ENCODE measurements around the gene DIS3L2.

GRCh38 chr2:232049350-232049749 lies 87.8 kb downstream of the DIS3L2 start:
- TF ChIP-seq CTCF (IDR thresholded peaks at IDR 0.05; ENCODE audit: low read length) = no peak
- no peak for TF ChIP-seq EZH2 (IDR thresholded peaks at IDR 0.05; ENCODE audit: borderline replicate concordance, low read length)

Measured in OCI-LY1 (cell line).